ENCODE measurements around the gene NHP2. TPM values are rescaled to one million over a fixed set of nuclear protein-coding genes. Genes with fewer than 3 reads are reported as not detected.
A peak's percentile ranks its signal among the peaks of the same experiment; 100 is the strongest.
"Not testable (repeated sequence)": the region's sequence is repeated elsewhere in the genome, so short reads cannot be mapped to it uniquely, and the experiment has no call there.

The NHP2 gene
- total RNA-seq, 3 donors from 2014 or later (not counting 1 experiment from before 2014, with no cell fraction given) = 39.2 to 43.5 (median 40.2) TPM

- H3K4me3 Mint-ChIP-seq = peak overlapping the region; percentile 28
- H3K36me3 Mint-ChIP-seq = no peaks in the 10 kb centered on the region
- H3K27me3 ChIP-seq (ENCODE audit: control insufficient read depth, insufficient read depth, low read length) = no peaks in the 10 kb centered on the region
- H3K27ac ChIP-seq (ENCODE audit: low read length) = no peak overlapping the region
- peaks cover 7 to 21% of the 10 kb centered on the region in 2 donors for H3K4me1 Mint-ChIP-seq
- peaks cover 21% of the 10 kb centered on the region for H3K4me1 ChIP-seq (ENCODE audit: control insufficient read depth, insufficient read depth, low read length)
- TF ChIP-seq CTCF (IDR thresholded peaks at IDR 0.05) = no peak
- no peak overlapping the region for H3K4me3 ChIP-seq (ENCODE audit: low read length)
- H3K27me3 Mint-ChIP-seq (ENCODE audit: low read depth in 2 of 2) = peaks cover 0 to 5% of the 10 kb centered on the region in 2 donors
- WGBS (ENCODE audit: insufficient coverage) = 97% methylated on average over 9 of the region's 9 CpGs
- ATAC-seq (no peak), DNase-seq (no peak)
- intact Hi-C loops (cut with micrococcal nuclease) = no loop called here
- H3K9me3 Mint-ChIP-seq = no peaks in the 10 kb centered on the region
- H3K9me3 ChIP-seq (ENCODE audit: control insufficient read depth, insufficient read depth, low read length) = no peaks in the 10 kb centered on the region
- no peaks in the 10 kb centered on the region for H3K36me3 ChIP-seq (ENCODE audit: control insufficient read depth, insufficient read depth, low read length)
- H3K27ac Mint-ChIP-seq = no peak overlapping the region
Observed at GRCh38 chr5:178129296-178129695, 24.4 kb downstream of the NHP2 start.

GRCh38 chr5:178127300-178128009 lies 26.2 kb downstream of the NHP2 start:
- H3K27me3 Mint-ChIP-seq (ENCODE audit: low read depth in 2 of 2) = peaks cover 5 to 14% of the 10 kb centered on the region in 2 donors
- H3K36me3 ChIP-seq (ENCODE audit: control insufficient read depth, insufficient read depth, low read length); H3K27me3 ChIP-seq (ENCODE audit: control insufficient read depth, insufficient read depth, low read length); H3K27ac Mint-ChIP-seq; ATAC-seq; H3K9me3 ChIP-seq (ENCODE audit: control insufficient read depth, insufficient read depth, low read length); H3K9me3 Mint-ChIP-seq; H3K36me3 Mint-ChIP-seq; H3K4me3 ChIP-seq (ENCODE audit: low read length); H3K27ac ChIP-seq (ENCODE audit: low read length); intact Hi-C loops (cut with micrococcal nuclease); DNase-seq: not testable (repeated sequence)
- peak overlapping the region; percentile 17 for H3K4me3 Mint-ChIP-seq
- 88% methylated on average over 13 of the region's 14 CpGs for WGBS (ENCODE audit: insufficient coverage)
- peaks cover 7 to 15% of the 10 kb centered on the region in 2 donors for H3K4me1 Mint-ChIP-seq
- peaks cover 22% of the 10 kb centered on the region for H3K4me1 ChIP-seq (ENCODE audit: control insufficient read depth, insufficient read depth, low read length)

- ATAC-seq = no peak
- H3K36me3 Mint-ChIP-seq = no peaks in the 10 kb centered on the region
- Histone ChIP-seq H3K4me3 (ENCODE audit: low read length) (no peak overlapping the region), H3K4me1 (ENCODE audit: control insufficient read depth, insufficient read depth, low read length) (peaks cover 27% of the 10 kb centered on the region), H3K27ac (ENCODE audit: low read length) (no peak overlapping the region), H3K36me3 (ENCODE audit: control insufficient read depth, insufficient read depth, low read length) (no peaks in the 10 kb centered on the region), H3K27me3 (ENCODE audit: control insufficient read depth, insufficient read depth, low read length) (peaks cover 12% of the 10 kb centered on the region), H3K9me3 (ENCODE audit: control insufficient read depth, insufficient read depth, low read length) (no peaks in the 10 kb centered on the region)
- intact Hi-C loops (cut with micrococcal nuclease) = no loop called here
- DNase-seq = no peak
- H3K4me3 Mint-ChIP-seq = no peak overlapping the region
- TF ChIP-seq CTCF (IDR thresholded peaks at IDR 0.05) = no peak
- H3K27ac Mint-ChIP-seq = no peak overlapping the region
- peaks cover 5 to 18% of the 10 kb centered on the region in 2 donors for H3K27me3 Mint-ChIP-seq (ENCODE audit: low read depth in 2 of 2)
- 82% methylated on average over 2 of the region's 3 CpGs for WGBS (ENCODE audit: insufficient coverage)
- no peaks in the 10 kb centered on the region for H3K9me3 Mint-ChIP-seq
- H3K4me1 Mint-ChIP-seq = peaks cover 5 to 13% of the 10 kb centered on the region in 2 donors
Observed at GRCh38 chr5:178126556-178126955, 27.1 kb downstream of the NHP2 start.

- Mint-ChIP-seq H3K27ac (no peak overlapping the region), H3K9me3 (no peaks in the 10 kb centered on the region), H3K27me3 (ENCODE audit: low read depth in 2 of 2) (peaks cover 5 to 24% of the 10 kb centered on the region in 2 donors), H3K36me3 (no peaks in the 10 kb centered on the region), H3K4me3 (peak overlapping the region; percentile 19), H3K4me1 (peaks cover 0 to 18% of the 10 kb centered on the region in 2 donors)
- DNase-seq (no peak), ATAC-seq (no peak)
- intact Hi-C loops (cut with micrococcal nuclease) = no loop called here
- Histone ChIP-seq H3K27me3 (ENCODE audit: control insufficient read depth, insufficient read depth, low read length) (peaks cover 20% of the 10 kb centered on the region), H3K36me3 (ENCODE audit: control insufficient read depth, insufficient read depth, low read length) (no peaks in the 10 kb centered on the region), H3K9me3 (ENCODE audit: control insufficient read depth, insufficient read depth, low read length) (no peaks in the 10 kb centered on the region), H3K27ac (ENCODE audit: low read length) (no peak overlapping the region), H3K4me3 (ENCODE audit: low read length) (no peak overlapping the region), H3K4me1 (ENCODE audit: control insufficient read depth, insufficient read depth, low read length) (peaks cover 31% of the 10 kb centered on the region)
- 91% methylated on average over 8 of the region's 10 CpGs for WGBS (ENCODE audit: insufficient coverage)
- TF ChIP-seq CTCF (IDR thresholded peaks at IDR 0.05) = no peak
Observed at GRCh38 chr5:178125253-178125906, 28.3 kb downstream of the NHP2 start.
